Heart left ventricle (tissue), 16 donors: Measurements from ENCODE around the gene CREB3L1. TPM values are rescaled to one million over a fixed set of nuclear protein-coding genes. Genes with fewer than 3 reads are reported as not detected.
A peak's percentile ranks its signal among the peaks of the same experiment; 100 is the strongest.

Source experiments
- ATAC-seq, 4 donors: fragments of 200-7000 bp; cut with Tn5 transposase; one replicate each; pipeline ENCODE4 v1.9.1; 2020 to 2022; ENCODE audit warnings: moderate library complexity in 4 of 4, mild to moderate bottlenecking in 3 of 4, moderate number of reproducible peaks in 1 of 4
- DNase-seq, 5 donors: peaks; one replicate each; pipeline ENCODE4 v3.0.0-alpha.2; 2020
- H3K27ac ChIP-seq, 12 donors: fragments of 200-600 bp; sonication (generic) in 4 of 12; one replicate each; pipeline versions ENCODE4 v1.5.0 to v1.8.0; 2016 to 2022; ENCODE audit warnings: mild to moderate bottlenecking in 2 of 12
- H3K27me3 ChIP-seq, 9 donors: fragments of 200-600 bp; sonication (generic) in 2 of 9; one replicate each; pipeline versions ENCODE4 v1.5.1 to v1.8.0; 2016 to 2022; ENCODE audit warnings: mild to moderate bottlenecking in 3 of 9
- H3K36me3 ChIP-seq, 9 donors: fragments of 200-600 bp; sonication (generic) in 2 of 9; one replicate each; pipeline versions ENCODE4 v1.5.0 to v1.8.0; 2018 to 2022; ENCODE audit warnings: mild to moderate bottlenecking in 2 of 9
- H3K4me1 ChIP-seq, 12 donors: fragments of 200-600 bp; sonication (generic) in 4 of 12; one replicate each; pipeline versions ENCODE4 v1.5.0 to v1.8.0; 2016 to 2022; ENCODE audit warnings: mild to moderate bottlenecking in 3 of 12
- H3K4me3 ChIP-seq, 12 donors: fragments of 200-600 bp; sonication (generic) in 4 of 12; one replicate each; pipeline versions ENCODE4 v1.5.0 to v1.8.0; 2017 to 2022; ENCODE audit warnings: mild to moderate bottlenecking in 9 of 12, moderate library complexity in 4 of 12
- H3K9me3 ChIP-seq, 12 donors: fragments of 200-600 bp; sonication (generic) in 4 of 12; one replicate each; pipeline versions ENCODE4 v1.5.0 to v1.8.0; 2016 to 2022; ENCODE audit warnings: mild to moderate bottlenecking in 1 of 12
- POLR2A ChIP-seq, 2 donors: fragments of 450-650 bp; IDR thresholded peaks; one replicate each; pipeline ENCODE4 v1.6.1; 2017; ENCODE audit warnings: antibody characterized with exemption in 2 of 2, mild to moderate bottlenecking in 2 of 2, moderate library complexity in 2 of 2
- WGBS, 4 donors: extraction: QIAGEN DNeasy Blood & Tissue Kit in 2 of 4; methylation state at CpG; one replicate each; pipeline versions ENCODE4 v1.1.5 to v1.1.7; 2013 to 2018; 5-methylcytosine and 5-hydroxymethylcytosine counted together
- intact Hi-C, 10 donors: fragments of 100-400 bp; cut with DNase I; formaldehyde crosslinking; loops; one replicate each; pipeline versions ENCODE4 v1.11.1 to v1.14.2; 2022
- polyA plus RNA-seq, 2 donors: library from polyadenylated mRNA; stranded (reverse); fragments of 200-250 nt; gene quantifications; one replicate each; pipeline ENCODE4 v1.2.3, GENCODE V29; 2013
- total RNA-seq, 9 donors: library from RNA; depleted of rRNA in 2 of 9; stranded (reverse); fragments of >200 nt in 2 of 9; fragmentation: NEBNext Ultra II Directional in 3 of 9; extraction: Animal tissue kit (Norgen Biotek cat#: 25700) in 3 of 9; gene quantifications; one replicate each; pipeline versions ENCODE4 v1.1.0 to v1.2.4, GENCODE V29; 2016 to 2023
- TF ChIP-seq, protein P1 (sequence below), 12 donors: fragments of 200-600 bp; sonication (generic) in 4 of 12; IDR thresholded peaks; one replicate each; pipeline versions ENCODE4 v1.5.0 to v1.8.0; 2018 to 2022; ENCODE audit warnings: antibody characterized with exemption in 12 of 12, mild to moderate bottlenecking in 5 of 12
- donor health status: ischemic (EF 13 %, LVEDD 7.1; RV severe dilation, severe dysfunction).
- donor health status: healthy with polysubstance abuse.
- donor health status: DM: no; HTN: yes; CAD: no.
- donor health status: DM: no; HTN: no; CAD: no.
- donor health status: ischemic (EF 25% LVEDD 6.9; RV normal size, moderate dysfunction).
- donor health status: ischemic (EF 25% LVEDD 5.7; RV mildly dilated, moderate dysfunction).
- donor health status: healthy.
- donor health status: DM: yes; HTN: yes; CAD: no.
- donor health status: ischemic (EF 35%, LVEDD 5.7; RV mildly dilated, moderate dysfunction).
- donor health status: nonischemic (EF 11% LVEDD 7.7; RV severe dilation, severe dysfunction).
- donor health status: DM: yes; HTN: yes; CAD: no.
- donor health status: PGD.
- donor health status: ischemic (EF 29% LVEDD 5.4; RV normal size, mild dysfunction).
- donor health status: nonischemic (EF 23%, LVEDD 6.1; RV moderate dilation, normal function).

CREB3L1 gene
- total and polyA plus RNA-seq, 11 donors: 7.4 to 31.9 (median 23.3) TPM

- no peaks in the 10 kb centered on the region for H3K27me3 ChIP-seq
- H3K9me3 ChIP-seq: no peaks in the 10 kb centered on the region
- no peak overlapping the region for H3K4me3 ChIP-seq
- H3K27ac ChIP-seq: no peak overlapping the region
- peaks cover 0 to 9% (median 0%) of the 10 kb centered on the region in 12 donors for H3K4me1 ChIP-seq
- TF ChIP-seq, protein P1, sequence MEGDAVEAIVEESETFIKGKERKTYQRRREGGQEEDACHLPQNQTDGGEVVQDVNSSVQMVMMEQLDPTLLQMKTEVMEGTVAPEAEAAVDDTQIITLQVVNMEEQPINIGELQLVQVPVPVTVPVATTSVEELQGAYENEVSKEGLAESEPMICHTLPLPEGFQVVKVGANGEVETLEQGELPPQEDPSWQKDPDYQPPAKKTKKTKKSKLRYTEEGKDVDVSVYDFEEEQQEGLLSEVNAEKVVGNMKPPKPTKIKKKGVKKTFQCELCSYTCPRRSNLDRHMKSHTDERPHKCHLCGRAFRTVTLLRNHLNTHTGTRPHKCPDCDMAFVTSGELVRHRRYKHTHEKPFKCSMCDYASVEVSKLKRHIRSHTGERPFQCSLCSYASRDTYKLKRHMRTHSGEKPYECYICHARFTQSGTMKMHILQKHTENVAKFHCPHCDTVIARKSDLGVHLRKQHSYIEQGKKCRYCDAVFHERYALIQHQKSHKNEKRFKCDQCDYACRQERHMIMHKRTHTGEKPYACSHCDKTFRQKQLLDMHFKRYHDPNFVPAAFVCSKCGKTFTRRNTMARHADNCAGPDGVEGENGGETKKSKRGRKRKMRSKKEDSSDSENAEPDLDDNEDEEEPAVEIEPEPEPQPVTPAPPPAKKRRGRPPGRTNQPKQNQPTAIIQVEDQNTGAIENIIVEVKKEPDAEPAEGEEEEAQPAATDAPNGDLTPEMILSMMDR (IDR thresholded peaks at IDR 0.05): no peak
- TF ChIP-seq POLR2A (IDR thresholded peaks at IDR 0.05): no peak
- H3K36me3 ChIP-seq: peaks cover 0 to 28% (median 5%) of the 10 kb centered on the region in 9 donors
- no peak for DNase-seq
- ATAC-seq: no peak
- 73 to 83% (median 79%) methylated on average over 4 to 14 of the region's 14 CpGs for WGBS, 4 donors
- intact Hi-C loops: loop anchor here (1.0 to 10.0 kb wide), 7 partner anchors 65 to 343 kb away; partner anchors contain the start of gene PHF21A (in 1 of the 10)
Measured at GRCh38 chr11:46307785-46308341, 30.4 kb downstream of the CREB3L1 start.

- WGBS, 4 donors: 31 to 40% (median 32%) methylated on average over 8 to 12 of the region's 12 CpGs
- ATAC-seq (peak; percentile 61 to 89 (median 82)), DNase-seq (peak; percentile 71 to 85 (median 79))
- H3K36me3 ChIP-seq: peaks cover 0 to 28% (median 5%) of the 10 kb centered on the region in 9 donors
- no peaks in the 10 kb centered on the region for H3K27me3 ChIP-seq
- H3K4me1 ChIP-seq: peaks cover 0 to 9% (median 0%) of the 10 kb centered on the region in 12 donors
- intact Hi-C loops: loop anchor here (1.0 to 10.0 kb wide), 7 partner anchors 66 to 344 kb away; partner anchors contain the start of gene PHF21A (in 1 of the 10)
- no peak overlapping the region for H3K27ac ChIP-seq
- no peaks in the 10 kb centered on the region for H3K9me3 ChIP-seq
- H3K4me3 ChIP-seq: no peak overlapping the region
- TF ChIP-seq, protein P1 (IDR thresholded peaks at IDR 0.05): peak; percentile 81 to 95 (median 88)
- no peak for TF ChIP-seq POLR2A (IDR thresholded peaks at IDR 0.05)
Measured at GRCh38 chr11:46308631-46309419, 31.4 kb downstream of the CREB3L1 start.

- no peaks in the 10 kb centered on the region for H3K27me3 ChIP-seq
- peaks cover 0 to 9% (median 0%) of the 10 kb centered on the region in 12 donors for H3K4me1 ChIP-seq
- no peak overlapping the region for H3K27ac ChIP-seq
- intact Hi-C loops: loop anchor here in 9 of 10 donors (2.0 to 10.0 kb wide), 8 partner anchors 67 to 345 kb away; partner anchors contain the start of gene PHF21A (in 2 of the 9)
- peaks cover 0 to 28% (median 5%) of the 10 kb centered on the region in 9 donors for H3K36me3 ChIP-seq
- DNase-seq: no peak
- H3K9me3 ChIP-seq: no peaks in the 10 kb centered on the region
- no peak for ATAC-seq
- TF ChIP-seq, protein P1 (IDR thresholded peaks at IDR 0.05): no peak
- no peak for TF ChIP-seq POLR2A (IDR thresholded peaks at IDR 0.05)
- 64 to 86% (median 80%) methylated on average over 4 of the region's 4 CpGs for WGBS, 4 donors
- no peak overlapping the region for H3K4me3 ChIP-seq
Measured at GRCh38 chr11:46309814-46310259, 32.4 kb downstream of the CREB3L1 start.
